Left ventricle myocardium inferior (tissue), 1 donor: ENCODE data around the gene GRB7. TPM values are rescaled to one million over a fixed set of nuclear protein-coding genes. Genes with fewer than 3 reads are reported as not detected.

ENCODE experiments used
- DNase-seq: peaks from one replicate; pipeline ENCODE4 v3.0.0-alpha.2; 2020
- H3K27ac ChIP-seq: fragments of 200-600 bp; replicated peaks from 2 replicates; pipeline ENCODE4 v1.8.0; 2021
- H3K27me3 ChIP-seq: fragments of 200-600 bp; 2 replicates; pipeline ENCODE4 v1.8.0; 2021; ENCODE audit warnings: low read depth
- H3K36me3 ChIP-seq: fragments of 200-600 bp; 2 replicates; pipeline ENCODE4 v1.8.0; 2021
- H3K4me1 ChIP-seq: fragments of 200-600 bp; 2 replicates; pipeline ENCODE4 v1.8.0; 2021
- H3K4me3 ChIP-seq: fragments of 200-600 bp; 2 replicates; pipeline ENCODE4 v1.8.0; 2021; ENCODE audit warnings: mild to moderate bottlenecking, moderate library complexity
- H3K9me3 ChIP-seq: fragments of 200-600 bp; replicated peaks from 2 replicates; pipeline ENCODE4 v1.8.0; 2021
- intact Hi-C: fragments of 100-400 bp; cut with micrococcal nuclease; formaldehyde crosslinking; loops from one replicate; pipeline ENCODE4 v1.11.0; 2022
- total RNA-seq: library from RNA; stranded (reverse); fragmentation: NEBNext Ultra II Directional; extraction: Animal tissue kit (Norgen Biotek cat#: 25700); gene quantifications from one replicate; pipeline ENCODE4 v1.2.1, GENCODE V29; 2021
- TF ChIP-seq, protein P1 (sequence below): fragments of 200-600 bp; IDR thresholded peaks from 2 replicates; pipeline ENCODE4 v1.8.0; 2021; ENCODE audit warnings: antibody characterized with exemption, mild to moderate bottlenecking, borderline replicate concordance
- donor health status: DM: no; HTN: yes; CAD: no; lungs with severe emphysema.

The GRB7 gene
- total RNA-seq, 1 donor from 2014 or later: 1.1 TPM

DNA sequence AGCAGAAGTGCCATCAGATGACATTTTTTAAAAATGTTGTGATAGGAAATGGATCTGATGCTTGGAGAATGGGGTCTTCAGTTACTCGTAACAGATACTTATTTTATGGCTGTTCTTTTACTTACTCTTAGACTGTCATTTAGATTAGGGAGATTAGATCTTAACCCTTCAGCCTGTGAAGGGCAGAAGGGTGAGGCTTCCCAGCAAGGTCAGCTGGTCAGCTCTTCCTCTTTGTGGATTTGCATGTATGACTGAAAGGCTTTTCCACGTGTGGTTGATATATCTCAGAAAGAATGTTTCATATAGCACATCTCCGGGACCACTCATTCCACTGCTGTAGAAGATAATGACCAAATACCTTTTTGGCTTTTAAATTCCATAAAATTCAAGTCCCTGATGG lies 27.4 kb downstream of the GRB7 start:
- Histone ChIP-seq H3K27ac (no peak overlapping the region), H3K9me3 (no peaks in the 10 kb centered on the region), H3K4me1 (no peaks in the 10 kb centered on the region), H3K27me3 (peaks cover 72% of the 10 kb centered on the region), H3K36me3 (no peaks in the 10 kb centered on the region), H3K4me3 (no peak overlapping the region)
- DNase-seq: no peak
- intact Hi-C loops: no loop called here
- TF ChIP-seq, protein P1, sequence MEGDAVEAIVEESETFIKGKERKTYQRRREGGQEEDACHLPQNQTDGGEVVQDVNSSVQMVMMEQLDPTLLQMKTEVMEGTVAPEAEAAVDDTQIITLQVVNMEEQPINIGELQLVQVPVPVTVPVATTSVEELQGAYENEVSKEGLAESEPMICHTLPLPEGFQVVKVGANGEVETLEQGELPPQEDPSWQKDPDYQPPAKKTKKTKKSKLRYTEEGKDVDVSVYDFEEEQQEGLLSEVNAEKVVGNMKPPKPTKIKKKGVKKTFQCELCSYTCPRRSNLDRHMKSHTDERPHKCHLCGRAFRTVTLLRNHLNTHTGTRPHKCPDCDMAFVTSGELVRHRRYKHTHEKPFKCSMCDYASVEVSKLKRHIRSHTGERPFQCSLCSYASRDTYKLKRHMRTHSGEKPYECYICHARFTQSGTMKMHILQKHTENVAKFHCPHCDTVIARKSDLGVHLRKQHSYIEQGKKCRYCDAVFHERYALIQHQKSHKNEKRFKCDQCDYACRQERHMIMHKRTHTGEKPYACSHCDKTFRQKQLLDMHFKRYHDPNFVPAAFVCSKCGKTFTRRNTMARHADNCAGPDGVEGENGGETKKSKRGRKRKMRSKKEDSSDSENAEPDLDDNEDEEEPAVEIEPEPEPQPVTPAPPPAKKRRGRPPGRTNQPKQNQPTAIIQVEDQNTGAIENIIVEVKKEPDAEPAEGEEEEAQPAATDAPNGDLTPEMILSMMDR: no peak

DNA sequence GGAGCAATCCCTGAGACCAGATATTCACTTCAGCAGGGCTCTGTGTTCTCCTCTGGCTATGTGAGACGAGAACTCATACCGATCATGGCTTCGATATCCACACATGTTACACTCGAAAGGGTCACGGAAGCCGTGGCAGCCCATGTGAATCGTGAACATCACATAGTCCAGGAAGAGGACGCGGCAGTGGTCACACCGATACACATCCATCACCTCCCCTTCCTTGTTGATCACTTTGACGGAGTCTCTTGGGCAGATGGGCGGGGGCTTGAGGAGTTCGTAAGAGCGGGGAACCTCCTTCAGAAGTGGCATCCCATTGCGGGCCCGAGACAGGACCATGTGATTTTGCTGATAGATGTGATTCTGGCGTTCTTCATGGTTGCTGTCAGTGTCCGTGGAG lies 28.0 kb downstream of the GRB7 start:
- intact Hi-C loops: no loop called here

DNA sequence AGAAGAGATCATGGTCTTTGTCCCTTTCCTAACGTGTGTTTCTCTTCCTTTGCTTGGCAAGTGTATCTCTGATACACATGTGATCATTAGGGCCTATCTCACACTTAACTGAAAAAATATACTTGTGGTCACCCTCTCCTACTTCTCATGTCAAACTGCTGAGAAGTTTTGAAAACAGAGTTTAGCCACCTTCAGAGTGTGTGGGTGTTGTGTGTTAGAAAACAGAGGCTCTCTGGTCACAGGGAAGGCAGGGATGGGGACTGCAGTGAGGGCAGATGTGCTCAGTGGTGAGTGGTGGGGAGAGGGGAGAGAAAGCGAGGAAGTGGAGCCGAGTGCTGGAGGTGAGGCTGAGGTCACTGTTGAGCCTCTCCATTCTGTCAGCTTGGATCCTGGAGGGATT lies 29.4 kb downstream of the GRB7 start:
- Histone ChIP-seq H3K27ac (no peak overlapping the region), H3K9me3 (no peaks in the 10 kb centered on the region), H3K4me3 (no peak overlapping the region), H3K4me1 (no peaks in the 10 kb centered on the region), H3K27me3 (peaks cover 60% of the 10 kb centered on the region), H3K36me3 (no peaks in the 10 kb centered on the region)
- intact Hi-C loops: no loop called here
- no peak for DNase-seq
- TF ChIP-seq, protein P1: no peak

More for the DNA sequence above, 28.0 kb downstream of the GRB7 start:
- Histone ChIP-seq H3K27ac (no peak overlapping the region), H3K4me1 (no peaks in the 10 kb centered on the region), H3K36me3 (no peaks in the 10 kb centered on the region), H3K4me3 (no peak overlapping the region), H3K9me3 (no peaks in the 10 kb centered on the region), H3K27me3 (peaks cover 66% of the 10 kb centered on the region)
- TF ChIP-seq, protein P1: no peak
- no peak for DNase-seq

DNA sequence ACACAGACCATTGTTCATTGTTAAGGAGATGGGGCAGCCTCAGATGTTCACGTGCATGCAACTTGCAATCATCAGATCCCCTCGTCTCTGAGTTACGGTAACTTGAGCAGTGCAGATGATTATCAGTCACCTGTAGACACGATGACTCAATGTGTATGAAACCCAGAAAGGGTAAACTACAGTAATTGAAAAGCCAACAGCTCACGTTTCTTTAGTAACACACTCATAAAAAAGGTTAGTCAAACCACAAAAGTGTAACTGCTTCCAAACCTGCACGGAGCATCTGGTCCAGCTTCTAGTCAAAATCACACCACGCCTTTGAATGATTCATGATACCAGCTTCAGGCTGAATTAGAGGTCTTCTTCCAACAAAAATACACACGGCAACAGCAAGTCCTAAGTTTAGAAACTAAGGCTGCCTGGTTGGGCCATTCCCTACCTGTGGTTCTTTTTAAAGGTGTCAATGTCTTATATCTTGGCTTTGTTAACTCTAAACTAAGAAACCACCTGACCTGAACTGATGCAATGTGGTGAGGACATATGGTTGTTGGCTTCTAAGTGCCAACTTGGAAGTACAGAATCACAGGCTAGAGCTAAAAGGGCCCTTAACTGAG lies 32.3 kb downstream of the GRB7 start:
- Histone ChIP-seq H3K9me3 (no peaks in the 10 kb centered on the region), H3K4me3 (no peak overlapping the region), H3K4me1 (no peaks in the 10 kb centered on the region), H3K27ac (no peak overlapping the region), H3K36me3 (no peaks in the 10 kb centered on the region), H3K27me3 (peaks cover 61% of the 10 kb centered on the region)
- TF ChIP-seq, protein P1: no peak
- intact Hi-C loops: no loop called here
- no peak for DNase-seq

DNA sequence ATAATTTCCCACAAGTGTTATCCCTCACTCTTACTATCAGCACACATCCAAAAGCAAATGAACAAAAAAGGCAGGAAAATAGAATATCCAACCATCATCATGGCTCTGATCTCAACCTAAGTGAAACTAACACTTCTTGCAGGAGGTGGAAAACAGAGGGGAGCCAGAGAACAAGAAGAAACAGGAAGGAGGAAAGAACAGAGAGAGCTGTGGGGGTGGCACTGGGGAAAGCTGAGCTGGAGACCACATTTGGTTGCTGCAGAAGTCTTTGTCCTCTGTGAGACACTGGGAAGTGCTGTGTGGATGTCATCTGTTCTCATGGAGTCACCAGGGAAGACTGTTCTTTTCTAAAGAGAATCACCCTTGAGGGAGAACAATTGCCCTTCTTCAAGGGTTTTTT lies 34.7 kb downstream of the GRB7 start:
- intact Hi-C loops: no loop called here
- no peak for DNase-seq
- Histone ChIP-seq H3K27me3 (peaks cover 63% of the 10 kb centered on the region), H3K36me3 (no peaks in the 10 kb centered on the region), H3K27ac (no peak overlapping the region), H3K4me3 (no peak overlapping the region), H3K4me1 (no peaks in the 10 kb centered on the region), H3K9me3 (no peaks in the 10 kb centered on the region)
- TF ChIP-seq, protein P1: no peak
